IMR-90 (cell line): ENCODE measurements around the gene PATJ. TPM values are rescaled to one million over a fixed set of nuclear protein-coding genes. Genes with fewer than 3 reads are reported as not detected.

Experiments
- ATAC-seq: fragments of 200-7000 bp; cut with Tn5 transposase; 2 replicates; pipeline ENCODE4 v1.9.1; 2020; ENCODE audit warnings: low read depth, mild to moderate bottlenecking, moderate library complexity
- BruUV-seq: library from RNA; stranded (reverse); fragments of 400-500 nt; replicated peaks from 2 replicates; lab custom pipeline; 2021; lab: Mats Ljungman, UMichigan
- CTCF ChIA-PET: fragments of 300-600 bp; formaldehyde crosslinking; extraction: SDS; loops from one replicate; lab custom pipeline; 2021; ENCODE audit warnings: antibody characterized with exemption; lab: Yijun Ruan, JAX
- POLR2A ChIA-PET: fragments of 300-600 bp; sonication (Branson Sonifier 250); formaldehyde crosslinking; loops from one replicate; lab custom pipeline; 2022; ENCODE audit warnings: antibody characterized with exemption; ENCODE audit not compliant: unreplicated experiment; lab: Charles Lee
- DNase-seq: peaks from one replicate; pipeline ENCODE4 v3.0.0; 2013
- H2AFZ ChIP-seq: replicated peaks from 2 replicates; pipeline ENCODE3; 2013; ENCODE audit warnings: low read length, mild to moderate bottlenecking; ENCODE audit not compliant: poor library complexity
- H2AK5ac ChIP-seq: 2 replicates; pipeline ENCODE4 v1.6.1; 2013; ENCODE audit warnings: low read depth, low read length, inconsistent platforms
- H2AK9ac ChIP-seq: replicated peaks from 2 replicates; pipeline ENCODE3; 2013; ENCODE audit warnings: mild to moderate bottlenecking, low read depth, low read length, moderate library complexity; ENCODE audit not compliant: poor library complexity
- H2BK120ac ChIP-seq: 2 replicates; pipeline ENCODE4 v1.6.1; 2013; ENCODE audit warnings: low read depth, low read length, inconsistent platforms
- H2BK15ac ChIP-seq: 3 replicates; pipeline ENCODE4 v1.6.1; 2013; ENCODE audit warnings: low read depth, low read length, inconsistent platforms
- H2BK20ac ChIP-seq: 2 replicates; pipeline ENCODE4 v1.6.1; 2013; ENCODE audit warnings: low read depth, mild to moderate bottlenecking, inconsistent platforms, low read length, moderate library complexity
- H2BK5ac ChIP-seq: 2 replicates; pipeline ENCODE4 v1.6.1; 2013; ENCODE audit warnings: mild to moderate bottlenecking, low read depth, low read length, inconsistent platforms; ENCODE audit not compliant: poor library complexity, severe bottlenecking
- H3K14ac ChIP-seq: replicated peaks from 2 replicates; pipeline ENCODE4 v1.6.1; 2013; ENCODE audit warnings: low read depth, low read length, inconsistent platforms
- H3K18ac ChIP-seq: 2 replicates; pipeline ENCODE4 v1.6.1; 2013; ENCODE audit warnings: low read depth, low read length, control low read depth
- H3K23ac ChIP-seq: 2 replicates; pipeline ENCODE4 v1.6.1; 2013; ENCODE audit warnings: low read depth, low read length, inconsistent platforms
- H3K27ac ChIP-seq: 2 replicates; pipeline ENCODE4 v1.5.1; 2013; ENCODE audit warnings: mild to moderate bottlenecking, control low read depth, low read length; ENCODE audit not compliant: insufficient read depth
- H3K27me3 ChIP-seq: 2 replicates; pipeline ENCODE4 v1.6.1; 2013; ENCODE audit warnings: low read length; ENCODE audit not compliant: control insufficient read depth, insufficient read depth
- H3K36me3 ChIP-seq: 2 replicates; pipeline ENCODE4 v1.6.1; 2013; ENCODE audit warnings: low read length, mixed read lengths; ENCODE audit not compliant: control insufficient read depth, insufficient read depth
- H3K4ac ChIP-seq: 2 replicates; pipeline ENCODE4 v1.6.1; 2013; ENCODE audit warnings: low read depth, low read length, inconsistent platforms
- H3K4me1 ChIP-seq: 2 replicates; pipeline ENCODE4 v1.6.1; 2013; ENCODE audit warnings: low read length, mixed read lengths; ENCODE audit not compliant: control insufficient read depth, insufficient read depth
- H3K4me2 ChIP-seq: 2 replicates; pipeline ENCODE4 v1.6.1; 2013; ENCODE audit warnings: low read depth, mild to moderate bottlenecking, control low read depth, low read length, moderate library complexity
- H3K4me3 ChIP-seq: 2 replicates; pipeline ENCODE4 v1.5.1; 2013; ENCODE audit warnings: low read depth, mild to moderate bottlenecking, control low read depth, low read length, moderate library complexity; ENCODE audit not compliant: insufficient read depth
- H3K56ac ChIP-seq: 2 replicates; pipeline ENCODE4 v1.6.1; 2013; ENCODE audit warnings: low read length, inconsistent platforms; ENCODE audit not compliant: insufficient read depth; ENCODE audit errors: extremely low read depth
- H3K79me1 ChIP-seq, 2 experiments: 2 replicates each; pipeline ENCODE4 v1.6.1; 2013; ENCODE audit warnings: low read length in 2 of 2, inconsistent platforms in 1 of 2, low read depth in 1 of 2
- H3K9ac ChIP-seq: 2 replicates; pipeline ENCODE4 v1.6.1; 2013; ENCODE audit warnings: low read depth, low read length, control low read depth
- H3K9me1 ChIP-seq: 2 replicates; pipeline ENCODE4 v1.6.1; 2013; ENCODE audit warnings: low read length, inconsistent platforms; ENCODE audit not compliant: insufficient read depth
- H3K9me3 ChIP-seq: 2 replicates; pipeline ENCODE4 v1.6.1; 2013; ENCODE audit warnings: low read length; ENCODE audit not compliant: control insufficient read depth, insufficient read depth
- H4K20me1 ChIP-seq: 2 replicates; pipeline ENCODE4 v1.6.1; 2013; ENCODE audit warnings: low read length, inconsistent platforms; ENCODE audit not compliant: insufficient read depth
- H4K5ac ChIP-seq: 2 replicates; pipeline ENCODE4 v1.6.1; 2013; ENCODE audit warnings: mild to moderate bottlenecking, low read depth, low read length, control low read depth
- H4K8ac ChIP-seq, 2 experiments: 2 replicates each; pipeline ENCODE4 v1.6.1; 2013; ENCODE audit warnings: low read depth in 2 of 2, low read length in 2 of 2, control low read depth in 1 of 2, inconsistent platforms in 1 of 2
- H4K91ac ChIP-seq: 2 replicates; pipeline ENCODE4 v1.6.1; 2013; ENCODE audit warnings: low read depth, low read length, inconsistent platforms; ENCODE audit not compliant: insufficient read depth
- BHLHE40 ChIP-seq: fragments of 150-350 bp; IDR thresholded peaks from 2 replicates; pipeline ENCODE4 v1.6.1; 2016; ENCODE audit warnings: mild to moderate bottlenecking, low read depth, low read length
- NFE2L2 ChIP-seq: fragments of 150-350 bp; IDR thresholded peaks from 2 replicates; pipeline ENCODE4 v1.6.1; 2016; ENCODE audit warnings: low read depth, mild to moderate bottlenecking, low read length
- RCOR1 ChIP-seq: IDR thresholded peaks from 2 replicates; pipeline ENCODE4 v1.6.1; 2012; ENCODE audit warnings: mild to moderate bottlenecking, low read length, improper control_type of control experiment; ENCODE audit not compliant: insufficient replicate concordance
- WGBS, 2 experiments: methylation state at CpG; one replicate each; pipeline versions ENCODE4 v1.1.5 to v1.1.7; 2013; ENCODE audit warnings: missing lambda C conversion rate in 2 of 2; ENCODE audit not compliant: insufficient read length in 1 of 2; ENCODE audit errors: extremely low coverage in 2 of 2; 5-methylcytosine and 5-hydroxymethylcytosine counted together
- dilution Hi-C: fragments of 300-500 bp; cut with HindIII; formaldehyde crosslinking; loops from one replicate; pipeline ENCODE4 v1.14.3; 2018; ENCODE audit warnings: low sequenced_read_pairs; ENCODE audit not compliant: unreplicated experiment
- in situ Hi-C: fragments of 300-500 bp; cut with MboI; formaldehyde crosslinking; loops from 3 replicates; pipeline ENCODE4 v1.14.3; 2019; ENCODE audit warnings: low sequenced_read_pairs, inconsistent platforms, mixed read lengths
- intact Hi-C: fragments of 100-400 bp; cut with micrococcal nuclease; formaldehyde crosslinking; loops from 2 replicates; pipeline ENCODE4 v1.10.0; 2022
- polyA plus RNA-seq, 3 experiments: library from polyadenylated mRNA; depleted of rRNA; stranded (reverse); fragments of >200 nt; gene quantifications; 2 replicates each; pipeline ENCODE4 v1.2.3, GENCODE V29; 2012; ENCODE audit warnings: low replicate concordance in 1 of 3
- total RNA-seq: library from RNA; depleted of rRNA; stranded (reverse); fragments of >200 nt; gene quantifications from 2 replicates; pipeline ENCODE4 v1.2.3, GENCODE V29; 2012

PATJ gene
- total and polyA plus RNA-seq, 2 of the 4 experiments (the other 2 are of a cell fraction) = 2.0 to 3.4 TPM

GRCh38 chr1:61956016-61956645 is 213.9 kb downstream of the PATJ start:
- no peak overlapping the region for H4K8ac ChIP-seq
- no peak overlapping the region for H3K56ac ChIP-seq
- H3K4me2 ChIP-seq = no peak overlapping the region
- no TSS peak for BruUV-seq
- no peak overlapping the region for H2BK20ac ChIP-seq
- no peaks in the 10 kb centered on the region for H3K9me3 ChIP-seq
- dilution Hi-C loops (no loop called here), intact Hi-C loops (no loop called here), in situ Hi-C loops (no loop called here)
- H3K9me1 ChIP-seq = no peaks in the 10 kb centered on the region
- no peak overlapping the region for H2BK15ac ChIP-seq
- WGBS, 2 experiments = no CpG with 5 or more reads among the region's 6 CpGs
- no peak overlapping the region for H3K4me3 ChIP-seq
- no peak overlapping the region for H4K5ac ChIP-seq
- H3K27ac ChIP-seq = no peak overlapping the region
- no peak overlapping the region for H2BK5ac ChIP-seq
- H3K14ac ChIP-seq = no peak overlapping the region
- TF ChIP-seq NFE2L2 (no peak), RCOR1 (no peak), BHLHE40 (no peak)
- DNase-seq = no peak
- H3K23ac ChIP-seq = no peak overlapping the region
- H3K79me1 ChIP-seq = no peaks in the 10 kb centered on the region
- H3K18ac ChIP-seq = no peak overlapping the region
- ChIA-PET POLR2A (no interaction called here), CTCF (no interaction called here)
- H3K27me3 ChIP-seq = no peaks in the 10 kb centered on the region
- H2AK9ac ChIP-seq = no peak overlapping the region
- H2AFZ ChIP-seq = no peak overlapping the region
- H4K91ac ChIP-seq = no peak overlapping the region
- H3K4me1 ChIP-seq = no peaks in the 10 kb centered on the region
- no peak overlapping the region for H3K9ac ChIP-seq
- no peak for ATAC-seq
- H2AK5ac ChIP-seq = no peak overlapping the region
- no peaks in the 10 kb centered on the region for H4K20me1 ChIP-seq
- no peak overlapping the region for H2BK120ac ChIP-seq
- H3K36me3 ChIP-seq = no peaks in the 10 kb centered on the region
- H3K4ac ChIP-seq = no peak overlapping the region
